Skeletal muscle cell (primary cell): ENCODE results near the gene SHD.
"Not testable (repeated sequence)": the region's sequence is repeated elsewhere in the genome, so short reads cannot be mapped to it uniquely, and the experiment has no call there.

Experiments used
- DNase-seq: peaks from one replicate; pipeline ENCODE4 v3.0.0-alpha.2; 2010; ENCODE audit warnings: low read depth
- H3K4me3 ChIP-seq: 2 replicates; pipeline ENCODE4 v1.5.1; 2011; ENCODE audit warnings: low read depth, mild to moderate bottlenecking, control low read depth, low read length, moderate library complexity

Gene SHD

GRCh38 chr19:4322942-4323665 is 44.0 kb downstream of the SHD start:
- DNase-seq, result no peak
- no peak overlapping the region for H3K4me3 ChIP-seq

- no peak for DNase-seq
- no peak overlapping the region for H3K4me3 ChIP-seq
Observed at GRCh38 chr19:4323692-4324091, 44.6 kb downstream of the SHD start.

- no peak for DNase-seq
- no peak overlapping the region for H3K4me3 ChIP-seq
Observed at GRCh38 chr19:4324228-4324627, 45.2 kb downstream of the SHD start.

- no peak for DNase-seq
- no peak overlapping the region for H3K4me3 ChIP-seq
Observed at GRCh38 chr19:4326215-4326836, 47.3 kb downstream of the SHD start.

GRCh38 chr19:4326837-4327251 is 47.8 kb downstream of the SHD start:
- DNase-seq, result no peak
- H3K4me3 ChIP-seq, result peak overlapping the region; percentile 14

GRCh38 chr19:4327252-4327876 is 48.3 kb downstream of the SHD start:
- DNase-seq, result no peak
- peak overlapping the region; percentile 14 for H3K4me3 ChIP-seq

GRCh38 chr19:4327877-4328242 is 48.8 kb downstream of the SHD start:
- no peak for DNase-seq
- peak overlapping the region; percentile 34 for H3K4me3 ChIP-seq

- peak; percentile 66 for DNase-seq
- peak overlapping the region; percentile 71 for H3K4me3 ChIP-seq
Observed at GRCh38 chr19:4328243-4328990, 49.4 kb downstream of the SHD start.

GRCh38 chr19:4328991-4329681 is 50.1 kb downstream of the SHD start:
- H3K4me3 ChIP-seq, result peak overlapping the region; percentile 71
- not testable (repeated sequence) for DNase-seq

GRCh38 chr19:4329858-4330257 is 50.8 kb downstream of the SHD start:
- no peak overlapping the region for H3K4me3 ChIP-seq
- no peak for DNase-seq

- no peak overlapping the region for H3K4me3 ChIP-seq
- DNase-seq, result no peak
Observed at GRCh38 chr19:4334929-4335570, 56.0 kb downstream of the SHD start.

GRCh38 chr19:4337906-4338440 is 58.9 kb downstream of the SHD start:
- no peak for DNase-seq
- peak overlapping the region; percentile 37 for H3K4me3 ChIP-seq

- H3K4me3 ChIP-seq, result peak within 1 kb of the TSS; percentile 37
- no peak for DNase-seq
Observed at GRCh38 chr19:4338441-4339355, 59.6 kb downstream of the SHD start, which contains the start of gene STAP2. TSS of gene STAP2 (minus strand) at chr19:4338827. CDS start at chr19:4338753, 74 bp downstream.
